K562 (cell line): ENCODE measurements around the gene GAK. TPM values are rescaled to one million over a fixed set of nuclear protein-coding genes. Genes with fewer than 3 reads are reported as not detected.

ENCODE experiments used
- ATAC-seq: fragments of 200-7000 bp; cut with Tn5 transposase; 3 replicates; pipeline ENCODE4 v1.9.1; 2020; ENCODE audit warnings: moderate library complexity
- BruUV-seq: library from RNA; stranded (reverse); fragments of 400-500 nt; replicated peaks from 2 replicates; lab custom pipeline; 2021; lab: Mats Ljungman, UMichigan
- CTCF ChIA-PET: fragments of 300-600 bp; formaldehyde crosslinking; extraction: SDS; loops from one replicate; lab custom pipeline; 2021; ENCODE audit warnings: low intra/inter-chr PET ratio; lab: Yijun Ruan, JAX
- POLR2A ChIA-PET: fragments of 300-600, 350-650 bp; sonication (Branson Sonifier 250); formaldehyde crosslinking; extraction: SDS; loops from one replicate; lab custom pipeline; 2021; ENCODE audit warnings: antibody characterized with exemption, inconsistent platforms; lab: Yijun Ruan, JAX
- DNase-seq, 4 experiments: peaks; one replicate each; pipeline versions ENCODE4 v3.0.0 to v3.0.0-alpha.2; 2011 to 2018; ENCODE audit warnings: low spot score in 3 of 4, mixed read lengths in 3 of 4; ENCODE audit errors: extremely low read depth in 1 of 4
- FAIRE-seq: peaks from 2 replicates; lab custom pipeline; 2011; peaks lifted over from hg19 to GRCh38; lab: Jason Lieb, UNC
- H2AFZ ChIP-seq: 2 replicates; pipeline ENCODE4 v1.6.0; 2011; ENCODE audit warnings: low read depth, low read length, control low read depth, inconsistent platforms
- H3K27ac ChIP-seq: fragments of 200-600 bp; 3 replicates; pipeline ENCODE4 v1.8.0; 2011; ENCODE audit warnings: low read depth, mild to moderate bottlenecking, control low read depth, inconsistent platforms, low read length, moderate library complexity, mixed read lengths; ENCODE audit errors: extremely low read depth
- H3K27me3 ChIP-seq, 2 experiments: fragments of 300-600 bp in 1 of 2; 2 replicates in 1 of 2; 3 replicates in 1 of 2; pipeline versions ENCODE4 v1.6.0 to v1.8.0; 2011; ENCODE audit warnings: inconsistent platforms in 2 of 2, low read length in 2 of 2, mild to moderate bottlenecking in 1 of 2, mixed read lengths in 1 of 2, moderate library complexity in 1 of 2; ENCODE audit not compliant: control insufficient read depth in 2 of 2, insufficient read depth in 2 of 2
- H3K36me3 ChIP-seq: fragments of 300-600 bp; 3 replicates; pipeline ENCODE4 v1.8.0; 2011; ENCODE audit warnings: mild to moderate bottlenecking, low read length, inconsistent platforms; ENCODE audit not compliant: control insufficient read depth, insufficient read depth
- H3K4me1 ChIP-seq, 2 experiments: fragments of 200-600 bp in 1 of 2; replicated peaks in 1 of 2; 2 replicates in 1 of 2; 3 replicates in 1 of 2; pipeline versions ENCODE4 v1.5.1 to v1.8.0; 2011; ENCODE audit warnings: inconsistent platforms in 2 of 2, low read length in 2 of 2, mild to moderate bottlenecking in 1 of 2, mixed read lengths in 1 of 2, moderate library complexity in 1 of 2; ENCODE audit not compliant: control insufficient read depth in 2 of 2, insufficient read depth in 2 of 2
- H3K4me2 ChIP-seq: 2 replicates; pipeline ENCODE4 v1.6.1; 2011; ENCODE audit warnings: low read length, control low read depth, inconsistent platforms, mixed read lengths; ENCODE audit not compliant: insufficient read depth
- H3K4me3 ChIP-seq: fragments of 200-600 bp; sonication (generic), shearing (Covaris generic); 2 replicates; pipeline ENCODE4 v1.5.1; 2016; ENCODE audit warnings: control low read depth, inconsistent platforms
- H3K79me2 ChIP-seq: fragments of 200-600 bp; 3 replicates; pipeline ENCODE4 v1.8.0; 2011; ENCODE audit warnings: low read length, inconsistent platforms; ENCODE audit not compliant: control insufficient read depth, insufficient read depth
- H3K9ac ChIP-seq, 2 experiments: 2 replicates each; pipeline versions ENCODE4 v1.6.0 to v1.6.1; 2011; ENCODE audit warnings: low read depth in 2 of 2, low read length in 2 of 2, control low read depth in 1 of 2, inconsistent platforms in 1 of 2, mild to moderate bottlenecking in 1 of 2, mixed read lengths in 1 of 2; ENCODE audit not compliant: insufficient read depth in 1 of 2
- H3K9me1 ChIP-seq: one replicate; pipeline ENCODE4 v1.6.0; 2011; ENCODE audit warnings: inconsistent platforms, mild to moderate bottlenecking, low read length, moderate library complexity; ENCODE audit not compliant: control insufficient read depth, insufficient read depth
- H3K9me3 ChIP-seq: replicated peaks from 2 replicates; pipeline ENCODE4 v1.5.1; 2011; ENCODE audit warnings: low read depth, low read length, inconsistent platforms; ENCODE audit not compliant: control insufficient read depth, insufficient read depth
- H4K20me1 ChIP-seq: replicated peaks from 2 replicates; pipeline ENCODE4 v1.6.1; 2011; ENCODE audit warnings: low read length, inconsistent platforms, mixed read lengths; ENCODE audit not compliant: control insufficient read depth, insufficient read depth
- UBTF ChIP-seq, 2 experiments: IDR thresholded peaks; 2 replicates each; pipeline ENCODE4 v1.6.1; 2012; ENCODE audit warnings: improper control_type of control experiment in 2 of 2, low read depth in 2 of 2, low read length in 2 of 2, borderline replicate concordance in 1 of 2
- WGBS: fragments of 100-300 bp; shearing (Covaris generic); methylation state at CpG from one replicate; pipeline ENCODE4 v1.1.6; 2016; ENCODE audit warnings: low coverage, mixed read lengths; ENCODE audit not compliant: insufficient coverage; ENCODE audit errors: missing lambda C conversion rate; 5-methylcytosine and 5-hydroxymethylcytosine counted together
- in situ Hi-C: fragments of 300-500 bp; cut with MboI; formaldehyde crosslinking; loops from 4 replicates; pipeline ENCODE4 v1.15.0; 2018; ENCODE audit warnings: inconsistent platforms, mixed read lengths
- intact Hi-C: fragments of 100-400 bp; cut with micrococcal nuclease; formaldehyde crosslinking; loops from 2 replicates; pipeline ENCODE4 v1.14.2; 2022
- polyA plus RNA-seq, 8 experiments: library from polyadenylated mRNA; depleted of rRNA in 4 of 8; stranded (reverse) in 5 of 8; unstranded in 3 of 8; fragments of >200 nt; fragmentation: Nextera tagmentation in 2 of 8; fragmentation: Illumina TruSeq in 1 of 8; extraction: Ambion mirVana in 2 of 8; extraction: Trizol in 1 of 8; gene quantifications; 2 replicates each; pipeline versions ENCODE4 v1.2.1 to v1.2.3, GENCODE V29; 2011 to 2014; ENCODE audit warnings: inconsistent platforms in 1 of 8, missing spikeins in 1 of 8
- total RNA-seq, 7 experiments: library from RNA; depleted of rRNA in 6 of 7; stranded (reverse); fragments of >200 nt in 6 of 7; fragmentation: Illumina TruSeq in 2 of 7; extraction: Trizol in 2 of 7; gene quantifications; 2 replicates each; pipeline versions ENCODE4 v1.2.1 to v1.2.3, GENCODE V29; 2011 to 2021; ENCODE audit warnings: low replicate concordance in 1 of 7

Gene GAK
- total and polyA plus RNA-seq, 9 of the 15 experiments (the other 6 are each of a cell fraction or from before 2014, with no cell fraction given) = 1.3 to 102 (median 16.2) TPM

DNA sequence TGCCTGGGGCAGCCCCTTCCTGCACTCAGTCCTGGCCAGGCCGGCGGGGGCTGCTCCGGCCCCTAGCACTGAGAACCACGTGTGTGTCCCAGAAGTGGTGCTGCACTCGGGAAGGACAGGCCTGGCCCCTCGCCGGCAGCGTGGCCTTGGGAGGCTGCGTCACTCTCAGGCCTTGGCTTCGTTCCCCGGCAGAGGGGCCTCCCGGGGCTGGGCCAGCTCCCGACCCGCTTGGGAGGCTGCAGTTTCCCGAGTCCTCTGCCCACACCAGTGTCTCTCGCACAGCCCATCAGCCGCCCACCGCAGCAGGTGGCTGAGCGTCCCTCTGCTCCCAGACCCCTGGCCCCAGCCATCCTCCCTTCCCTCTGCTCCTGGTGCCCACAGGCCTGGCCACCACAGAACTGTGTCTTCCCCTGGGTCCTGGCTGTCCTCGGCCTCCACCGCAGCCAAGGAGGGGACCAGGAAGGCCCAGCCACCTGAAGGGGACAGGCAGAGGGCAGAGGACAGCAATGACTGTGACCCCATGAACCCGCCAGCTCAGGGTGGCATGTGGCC, 95.3 kb downstream of the GAK start:
- CTCF ChIA-PET = no interaction called here
- Histone ChIP-seq H3K79me2 (no peaks in the 10 kb centered on the region), H3K4me2 (no peak overlapping the region), H3K36me3 (no peaks in the 10 kb centered on the region), H3K9me3 (peaks cover 2% of the 10 kb centered on the region; the same call in 1 of the 2 replicates), H3K27ac (no peak overlapping the region), H3K4me1 (peaks cover 0 to 30% of the 10 kb centered on the region in 2 experiments; a peak in 2 of 5 replicates), H4K20me1 (no peaks in the 10 kb centered on the region), H2AFZ (no peak overlapping the region), H3K9me1 (no peaks in the 10 kb centered on the region), H3K27me3 (peaks cover 14 to 33% of the 10 kb centered on the region in 2 experiments; a peak in 4 of 5 replicates), H3K4me3 (no peak overlapping the region), H3K9ac (no peak overlapping the region)
- POLR2A ChIA-PET = no interaction called here
- in situ Hi-C loops (no loop called here), intact Hi-C loops (no loop called here)
- TF ChIP-seq UBTF (IDR thresholded peaks at IDR 0.05; ENCODE audit: borderline replicate concordance in 1 of 2, low read depth in 2 of 2, low read length in 2 of 2) = no peak
- WGBS = 15% methylated on average over 19 of the region's 22 CpGs
- FAIRE-seq (no peak), ATAC-seq (no peak; the same call in 2 of the 3 replicates), DNase-seq (no peak)
- BruUV-seq = no TSS peak
